Fibroblast of lung (primary cell): Measurements from ENCODE around the gene OCA2.

Experiments used
- CTCF ChIP-seq, 2 donors: IDR thresholded peaks in 1 of 2; conservative IDR thresholded peaks in 1 of 2; 1 replicate in 1 of 2; 2 replicates in 1 of 2; pipeline ENCODE4 v1.5.1; 2011 to 2012; ENCODE audit warnings: low read length in 2 of 2, control low read depth in 1 of 2, inconsistent platforms in 1 of 2, low read depth in 1 of 2, mild to moderate bottlenecking in 1 of 2
- EZH2 ChIP-seq: IDR thresholded peaks from 2 replicates; pipeline ENCODE4 v1.5.1; 2012; ENCODE audit warnings: low read length, control low read depth, mild to moderate bottlenecking; ENCODE audit errors: missing control alignments

- no peak for TF ChIP-seq CTCF (conservative IDR thresholded peaks at IDR 0.05 in 1 of 2, IDR thresholded peaks at IDR 0.05 in 1 of 2; ENCODE audit: low read depth in 1 of 2, low read length in 2 of 2)
- no peak for TF ChIP-seq EZH2
Measured at GRCh38 chr15:27961801-27962200, 137.3 kb downstream of the OCA2 start.
